Transverse colon (tissue), 3 donors: ENCODE data around the gene GALNT13.

Experiments used
- CTCF ChIP-seq, 5 experiments: fragments of 200-600 bp in 3 of 5; fragments of 450-650 bp in 2 of 5; sonication (generic) in 3 of 5; IDR thresholded peaks; 1 replicate in 2 of 5; 2 replicates in 3 of 5; pipeline ENCODE4 v1.5.1; 2016 to 2017; ENCODE audit warnings: antibody characterized with exemption in 5 of 5, inconsistent platforms in 3 of 5, mild to moderate bottlenecking in 2 of 5, moderate library complexity in 1 of 5
- EP300 ChIP-seq: sonication (generic); formaldehyde crosslinking; IDR thresholded peaks from one replicate; pipeline ENCODE4 v1.6.1; 2017; ENCODE audit warnings: antibody characterized with exemption, low read depth

- TF ChIP-seq EP300 (no peak), CTCF (IDR thresholded peaks at IDR 0.05) (no peak)
Measured at GRCh38 chr2:154495455-154495868, 623.7 kb downstream of the GALNT13 start.
